ENCODE measurements around the gene ALDH1B1.

ALDH1B1 gene

GRCh38 chr9:38356851-38357250 is 35.7 kb upstream of the ALDH1B1 start:
- H3K36me3 Mint-ChIP-seq (ENCODE audit: low read depth): no peaks in the 10 kb centered on the region
- no peak for DNase-seq (ENCODE audit: low spot score)
- no peaks in the 10 kb centered on the region for H3K9me3 Mint-ChIP-seq
- no peaks in the 10 kb centered on the region for H3K4me1 Mint-ChIP-seq (ENCODE audit: low read depth)
- H3K27me3 Mint-ChIP-seq (ENCODE audit: low read depth): peaks cover 4% of the 10 kb centered on the region
- no peak overlapping the region for H3K4me3 Mint-ChIP-seq
- H3K27ac Mint-ChIP-seq: no peak overlapping the region

DNA sequence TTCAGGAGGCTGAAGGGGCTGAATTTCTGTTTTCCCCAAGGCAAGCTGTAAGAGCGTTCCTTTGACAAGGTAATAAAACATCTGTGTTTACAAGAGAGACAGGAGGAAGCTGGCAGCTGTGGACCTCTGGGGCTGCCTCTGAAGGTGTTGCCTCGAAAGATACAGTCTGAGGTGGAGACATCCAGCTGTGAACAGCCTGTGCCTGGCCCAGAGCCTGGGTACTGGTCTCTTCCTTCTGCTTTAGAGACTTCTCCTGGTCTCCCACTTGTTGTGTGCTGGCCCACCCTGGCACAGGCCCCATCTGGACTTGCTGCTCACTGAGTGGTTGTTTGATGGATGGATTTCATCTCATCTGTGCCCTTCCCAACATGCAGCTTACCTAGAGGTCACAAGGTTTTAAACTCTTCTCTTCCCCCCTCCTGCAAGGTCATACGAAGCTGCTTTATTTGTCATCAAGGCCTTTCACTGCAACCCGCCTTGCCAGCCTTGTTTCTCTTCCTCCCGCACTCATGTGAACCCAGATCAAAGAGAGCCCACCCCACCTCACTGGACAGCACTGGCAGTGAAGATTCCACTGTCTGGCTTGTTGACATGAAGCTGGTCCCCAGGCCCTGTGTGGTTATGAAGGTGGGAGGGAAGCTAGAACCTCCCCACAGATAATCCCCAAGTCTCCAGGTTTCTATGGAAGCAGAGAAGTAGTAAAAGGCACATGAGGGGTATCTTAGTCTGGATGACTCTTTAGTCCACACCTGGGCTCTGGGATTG is 35.0 kb upstream of the ALDH1B1 start:
- no peaks in the 10 kb centered on the region for H3K4me1 Mint-ChIP-seq (ENCODE audit: low read depth)
- DNase-seq (ENCODE audit: low spot score): no peak
- H3K9me3 Mint-ChIP-seq: no peaks in the 10 kb centered on the region
- H3K27me3 Mint-ChIP-seq (ENCODE audit: low read depth): peaks cover 4% of the 10 kb centered on the region
- H3K36me3 Mint-ChIP-seq (ENCODE audit: low read depth): no peaks in the 10 kb centered on the region
- H3K4me3 Mint-ChIP-seq: no peak overlapping the region
- H3K27ac Mint-ChIP-seq: no peak overlapping the region

DNA sequence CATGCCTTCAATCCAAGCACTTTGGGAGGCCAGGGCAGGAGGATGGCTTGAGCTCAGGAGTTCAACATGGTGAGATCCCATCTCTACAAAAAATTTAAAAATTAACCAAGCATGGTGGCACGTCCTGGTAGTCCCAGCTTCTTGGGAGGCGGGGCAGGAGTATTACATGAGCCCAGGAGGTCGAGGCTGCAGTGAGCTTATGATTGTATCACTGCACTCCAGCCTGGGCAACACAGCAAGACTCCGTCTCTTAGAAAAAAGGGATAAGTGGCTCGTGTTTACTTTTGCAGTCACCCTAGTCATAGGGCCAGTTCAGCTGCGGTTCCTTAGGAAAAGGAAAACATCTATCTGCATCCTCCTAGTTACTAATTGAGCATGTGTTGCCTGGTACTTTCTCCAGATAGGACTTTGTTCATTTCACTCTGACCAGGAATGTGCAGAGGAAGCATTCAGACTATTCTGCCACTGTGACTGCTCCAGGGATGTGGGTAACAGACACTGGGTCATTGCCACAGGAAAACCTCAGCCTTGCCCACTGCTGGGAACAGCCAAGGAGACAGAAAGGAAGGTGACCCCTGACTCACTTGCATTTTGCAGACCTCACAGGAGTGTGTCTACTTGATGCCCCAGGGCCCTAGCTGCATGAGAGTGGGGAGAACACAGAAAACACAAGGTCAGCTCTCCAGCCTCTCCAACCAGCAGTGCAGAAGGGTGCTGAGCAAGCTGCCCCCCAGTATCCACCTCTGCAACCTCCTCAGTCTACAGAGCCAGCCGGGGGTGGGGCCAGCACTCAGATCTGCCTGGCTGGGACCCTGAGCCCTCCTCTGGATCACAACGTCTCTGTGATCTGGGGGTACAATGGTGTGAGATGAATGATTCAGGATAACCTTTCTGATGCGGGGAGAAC is 33.9 kb upstream of the ALDH1B1 start:
- H3K36me3 Mint-ChIP-seq (ENCODE audit: low read depth): no peaks in the 10 kb centered on the region
- no peaks in the 10 kb centered on the region for H3K27me3 Mint-ChIP-seq (ENCODE audit: low read depth)
- H3K4me1 Mint-ChIP-seq (ENCODE audit: low read depth): peaks cover 3% of the 10 kb centered on the region
- no peak overlapping the region for H3K4me3 Mint-ChIP-seq
- no peak for DNase-seq (ENCODE audit: low spot score)
- no peak overlapping the region for H3K27ac Mint-ChIP-seq
- no peaks in the 10 kb centered on the region for H3K9me3 Mint-ChIP-seq

DNA sequence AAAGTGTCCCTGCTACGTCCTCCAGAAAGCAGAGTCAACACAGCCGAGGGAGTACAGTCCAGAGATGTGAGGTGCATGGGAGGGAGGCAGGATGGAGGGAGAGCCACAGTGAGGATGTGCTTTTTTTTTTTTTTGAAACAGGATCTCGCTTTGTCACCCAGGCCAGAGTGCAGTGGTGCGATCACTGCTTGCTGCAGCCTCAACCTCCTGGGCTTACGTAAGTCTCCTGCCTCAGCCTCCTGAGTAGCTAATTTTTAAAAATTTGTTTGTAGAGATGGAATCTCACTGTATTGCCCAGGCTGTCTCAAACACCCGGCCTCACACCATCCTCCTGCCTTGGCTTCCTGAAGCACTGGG is 33.2 kb upstream of the ALDH1B1 start:
- no peak for DNase-seq (ENCODE audit: low spot score)
- no peaks in the 10 kb centered on the region for H3K9me3 Mint-ChIP-seq
- no peak overlapping the region for H3K4me3 Mint-ChIP-seq
- H3K36me3 Mint-ChIP-seq (ENCODE audit: low read depth): no peaks in the 10 kb centered on the region
- no peak overlapping the region for H3K27ac Mint-ChIP-seq
- H3K4me1 Mint-ChIP-seq (ENCODE audit: low read depth): peaks cover 3% of the 10 kb centered on the region
- no peaks in the 10 kb centered on the region for H3K27me3 Mint-ChIP-seq (ENCODE audit: low read depth)

- Mint-ChIP-seq H3K9me3 (no peaks in the 10 kb centered on the region), H3K36me3 (ENCODE audit: low read depth) (no peaks in the 10 kb centered on the region), H3K4me1 (ENCODE audit: low read depth) (peaks cover 3% of the 10 kb centered on the region), H3K27ac (no peak overlapping the region), H3K4me3 (no peak overlapping the region), H3K27me3 (ENCODE audit: low read depth) (no peaks in the 10 kb centered on the region)
- DNase-seq (ENCODE audit: low spot score): no peak
Observed at GRCh38 chr9:38359689-38360385, 32.7 kb upstream of the ALDH1B1 start.

GRCh38 chr9:38360839-38361472 is 31.5 kb upstream of the ALDH1B1 start:
- Mint-ChIP-seq H3K9me3 (no peaks in the 10 kb centered on the region), H3K4me1 (ENCODE audit: low read depth) (peaks cover 3% of the 10 kb centered on the region), H3K4me3 (no peak overlapping the region), H3K27me3 (ENCODE audit: low read depth) (peaks cover 2% of the 10 kb centered on the region), H3K27ac (no peak overlapping the region), H3K36me3 (ENCODE audit: low read depth) (no peaks in the 10 kb centered on the region)
- DNase-seq (ENCODE audit: low spot score): no peak

DNA sequence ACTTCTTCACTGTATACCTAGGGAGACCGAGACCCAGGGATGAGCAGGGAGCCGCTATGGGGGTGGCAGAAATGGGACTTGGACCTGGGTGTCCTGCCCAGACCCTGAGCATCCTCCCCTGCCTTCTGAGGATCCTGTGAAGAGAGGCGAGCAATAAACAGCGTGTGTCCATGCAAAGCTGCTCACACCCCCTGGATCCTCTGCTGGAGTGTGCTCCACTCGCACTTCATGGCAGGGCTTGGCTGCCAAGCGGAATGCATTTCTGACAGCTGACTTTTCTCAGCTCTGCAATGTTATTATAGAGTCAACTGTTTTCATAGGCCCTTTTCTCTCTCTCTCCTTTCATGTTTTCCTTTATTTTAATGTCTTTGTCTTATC is 31.0 kb upstream of the ALDH1B1 start:
- Mint-ChIP-seq H3K4me1 (ENCODE audit: low read depth) (peaks cover 3% of the 10 kb centered on the region), H3K36me3 (ENCODE audit: low read depth) (no peaks in the 10 kb centered on the region), H3K27ac (no peak overlapping the region), H3K4me3 (no peak overlapping the region), H3K27me3 (ENCODE audit: low read depth) (peaks cover 2% of the 10 kb centered on the region), H3K9me3 (no peaks in the 10 kb centered on the region)
- DNase-seq (ENCODE audit: low spot score): no peak

GRCh38 chr9:38362852-38363588 is 29.5 kb upstream of the ALDH1B1 start:
- Mint-ChIP-seq H3K9me3 (no peaks in the 10 kb centered on the region), H3K27ac (no peak overlapping the region), H3K27me3 (ENCODE audit: low read depth) (peaks cover 2% of the 10 kb centered on the region), H3K4me1 (ENCODE audit: low read depth) (peaks cover 3% of the 10 kb centered on the region), H3K36me3 (ENCODE audit: low read depth) (no peaks in the 10 kb centered on the region), H3K4me3 (peak overlapping the region; percentile 54)
- DNase-seq (ENCODE audit: low spot score): no peak

- H3K36me3 Mint-ChIP-seq (ENCODE audit: low read depth): no peaks in the 10 kb centered on the region
- peaks cover 3% of the 10 kb centered on the region for H3K4me1 Mint-ChIP-seq (ENCODE audit: low read depth)
- no peak for DNase-seq (ENCODE audit: low spot score)
Observed at GRCh38 chr9:38363589-38363925, 28.9 kb upstream of the ALDH1B1 start.

DNA sequence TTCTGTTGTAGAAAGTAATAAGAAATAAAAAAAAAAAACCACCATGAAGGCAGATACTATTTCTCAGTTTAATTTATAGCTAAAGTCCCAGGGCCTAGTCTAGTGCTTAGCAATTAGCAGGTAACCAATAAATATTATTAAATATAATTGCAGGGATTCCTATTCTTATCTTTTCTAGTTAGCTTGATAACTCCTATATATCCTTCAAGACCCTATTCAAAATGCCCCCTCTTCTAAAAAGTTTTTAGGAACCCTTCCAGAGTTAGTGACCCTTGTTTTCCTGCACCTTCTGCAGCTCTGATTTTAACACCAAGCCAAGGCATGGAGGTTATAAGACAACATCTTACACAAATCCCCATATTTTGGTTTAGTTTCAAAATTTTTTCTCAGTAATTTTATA is 24.6 kb upstream of the ALDH1B1 start:
- DNase-seq (ENCODE audit: low spot score): no peak
- H3K27me3 Mint-ChIP-seq (ENCODE audit: low read depth): peaks cover 4% of the 10 kb centered on the region
- no peaks in the 10 kb centered on the region for H3K9me3 Mint-ChIP-seq
- H3K4me3 Mint-ChIP-seq: no peak overlapping the region
- no peaks in the 10 kb centered on the region for H3K36me3 Mint-ChIP-seq (ENCODE audit: low read depth)
- H3K4me1 Mint-ChIP-seq (ENCODE audit: low read depth): peaks cover 3% of the 10 kb centered on the region
- no peak overlapping the region for H3K27ac Mint-ChIP-seq

More at GRCh38 chr9:38363589-38363925, 28.9 kb upstream of the ALDH1B1 start:
- Mint-ChIP-seq H3K4me3 (no peak overlapping the region), H3K27ac (no peak overlapping the region), H3K9me3 (no peaks in the 10 kb centered on the region), H3K27me3 (ENCODE audit: low read depth) (peaks cover 2% of the 10 kb centered on the region)

DNA sequence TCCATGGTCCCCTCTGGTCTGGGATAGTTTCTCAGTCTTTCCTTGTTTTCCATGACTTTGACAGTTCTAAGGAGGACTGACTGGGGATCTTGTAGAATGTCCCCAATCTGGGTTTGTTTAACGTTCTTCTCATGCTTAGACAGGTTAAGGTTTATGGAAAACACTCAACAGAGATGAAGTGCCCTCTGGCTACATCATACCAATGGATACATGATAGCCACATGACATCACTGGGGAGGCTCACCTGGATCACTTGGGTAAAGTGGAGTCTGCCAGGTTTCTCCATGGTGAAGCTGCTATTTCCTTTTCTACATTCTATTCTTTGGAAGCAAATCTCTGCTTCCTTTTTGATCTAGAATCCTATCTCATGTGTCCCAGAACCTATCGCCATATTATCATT is 23.8 kb upstream of the ALDH1B1 start:
- no peaks in the 10 kb centered on the region for H3K9me3 Mint-ChIP-seq
- no peak overlapping the region for H3K4me3 Mint-ChIP-seq
- H3K36me3 Mint-ChIP-seq (ENCODE audit: low read depth): no peaks in the 10 kb centered on the region
- H3K27ac Mint-ChIP-seq: no peak overlapping the region
- DNase-seq (ENCODE audit: low spot score): no peak
- peaks cover 4% of the 10 kb centered on the region for H3K27me3 Mint-ChIP-seq (ENCODE audit: low read depth)
- no peaks in the 10 kb centered on the region for H3K4me1 Mint-ChIP-seq (ENCODE audit: low read depth)

- Mint-ChIP-seq H3K27me3 (ENCODE audit: low read depth) (peaks cover 4% of the 10 kb centered on the region), H3K27ac (no peak overlapping the region), H3K4me1 (ENCODE audit: low read depth) (no peaks in the 10 kb centered on the region), H3K36me3 (ENCODE audit: low read depth) (no peaks in the 10 kb centered on the region), H3K4me3 (no peak overlapping the region), H3K9me3 (no peaks in the 10 kb centered on the region)
- DNase-seq (ENCODE audit: low spot score): no peak
Observed at GRCh38 chr9:38370176-38370575, 22.3 kb upstream of the ALDH1B1 start.

GRCh38 chr9:38371495-38371894 is 21.0 kb upstream of the ALDH1B1 start:
- no peak for DNase-seq (ENCODE audit: low spot score)
- no peak overlapping the region for H3K4me3 Mint-ChIP-seq
- H3K4me1 Mint-ChIP-seq (ENCODE audit: low read depth): no peaks in the 10 kb centered on the region
- H3K9me3 Mint-ChIP-seq: no peaks in the 10 kb centered on the region
- H3K27me3 Mint-ChIP-seq (ENCODE audit: low read depth): peaks cover 2% of the 10 kb centered on the region
- no peaks in the 10 kb centered on the region for H3K36me3 Mint-ChIP-seq (ENCODE audit: low read depth)
- H3K27ac Mint-ChIP-seq: no peak overlapping the region
